HG02798 (cell line): ENCODE measurements around the gene FASTKD3.
"Not testable (repeated sequence)": the region's sequence is repeated elsewhere in the genome, so short reads cannot be mapped to it uniquely, and the experiment has no call there.

Experiments
- ATAC-seq: cut with Tn5 transposase; IDR thresholded peaks from one replicate; pipeline ENCODE4 v1.9.1; 2021; ENCODE audit warnings: mild to moderate bottlenecking; ENCODE audit not compliant: unreplicated experiment, poor library complexity

Gene FASTKD3

GRCh38 chr5:7868773-7869473 is at the start of gene FASTKD3, which contains the start of gene MTRR:
TSS of gene FASTKD3 (minus strand) at chr5:7869031. CDS start at chr5:7868083, 948 bp downstream.
TSS of gene MTRR (plus strand) at chr5:7869148. CDS start at chr5:7870795, 1,647 bp downstream.
- peak; percentile 98 for ATAC-seq

GRCh38 chr5:7917130-7918123 is 48.6 kb upstream of the FASTKD3 start:
- ATAC-seq = no peak

GRCh38 chr5:7916171-7916804 is 47.5 kb upstream of the FASTKD3 start:
- ATAC-seq = no peak

- ATAC-seq = not testable (repeated sequence)
Observed at GRCh38 chr5:7911429-7911771, 42.6 kb upstream of the FASTKD3 start.

GRCh38 chr5:7910738-7911428 is 42.1 kb upstream of the FASTKD3 start:
- ATAC-seq = no peak

- ATAC-seq = no peak
Observed at GRCh38 chr5:7908317-7908716, 39.5 kb upstream of the FASTKD3 start.

GRCh38 chr5:7907612-7908011 is 38.8 kb upstream of the FASTKD3 start:
- ATAC-seq = no peak

- no peak for ATAC-seq
Observed at GRCh38 chr5:7904170-7904569, 35.3 kb upstream of the FASTKD3 start.

GRCh38 chr5:7902666-7903625 is 34.1 kb upstream of the FASTKD3 start:
- ATAC-seq = no peak

GRCh38 chr5:7902201-7902600 is 33.4 kb upstream of the FASTKD3 start:
- ATAC-seq = no peak

GRCh38 chr5:7897014-7897600 is 28.3 kb upstream of the FASTKD3 start:
- peak; percentile 43 for ATAC-seq

GRCh38 chr5:7894860-7895259 is 26.0 kb upstream of the FASTKD3 start:
- peak; percentile 97 for ATAC-seq

- ATAC-seq = no peak
Observed at GRCh38 chr5:7894439-7894838, 25.6 kb upstream of the FASTKD3 start.

GRCh38 chr5:7888901-7889300 is 20.1 kb upstream of the FASTKD3 start:
- no peak for ATAC-seq

- peak; percentile 49 for ATAC-seq
Observed at GRCh38 chr5:7886849-7887475, 18.1 kb upstream of the FASTKD3 start.

GRCh38 chr5:7884491-7885267 is 15.8 kb upstream of the FASTKD3 start:
- ATAC-seq = no peak

GRCh38 chr5:7882926-7883325 is 14.1 kb upstream of the FASTKD3 start:
- ATAC-seq = no peak

GRCh38 chr5:7881816-7882215 is 13.0 kb upstream of the FASTKD3 start:
- no peak for ATAC-seq
